Measurements from ENCODE around the gene SLC39A8. TPM values are rescaled to one million over a fixed set of nuclear protein-coding genes. Genes with fewer than 3 reads are reported as not detected.
"Not testable (repeated sequence)": the region's sequence is repeated elsewhere in the genome, so short reads cannot be mapped to it uniquely, and the experiment has no call there.

The SLC39A8 gene
- polyA plus RNA-seq, 1 donor from 2014 or later, result 0.53 TPM

DNA sequence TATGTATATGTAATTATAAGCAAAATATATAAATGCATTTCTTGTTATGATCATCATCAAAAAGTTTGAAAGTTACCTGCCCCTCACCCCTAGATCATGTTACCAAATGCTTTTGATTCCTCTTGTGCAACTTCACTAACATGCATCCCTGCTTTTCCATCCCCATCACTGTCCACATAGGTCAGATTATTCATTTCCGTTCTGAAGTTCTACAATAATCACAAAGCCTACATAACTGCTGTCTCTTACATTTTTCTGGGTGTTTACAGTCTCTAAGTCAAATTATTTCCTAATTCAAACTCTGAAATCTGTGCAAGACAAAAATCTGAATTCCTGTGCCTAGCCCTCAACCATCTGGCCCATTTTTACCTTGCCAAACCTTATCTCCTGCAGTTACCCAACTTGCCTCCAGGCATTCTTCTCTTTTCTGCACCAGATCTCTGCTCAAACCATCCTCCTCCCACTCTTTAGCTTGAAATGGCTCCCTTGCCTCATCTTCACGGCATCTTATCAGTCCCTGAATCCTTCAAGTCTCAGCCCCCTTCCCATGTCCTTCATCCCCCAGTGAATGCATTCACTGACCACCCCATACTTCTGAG lies 42.4 kb upstream of the SLC39A8 start (continued):
- TF ChIP-seq EZH2 (IDR thresholded peaks at IDR 0.05; ENCODE audit: borderline replicate concordance, insufficient read depth, low read length, poor library complexity, severe bottlenecking) (no peak), EP300 (conservative IDR thresholded peaks at IDR 0.05; ENCODE audit: poor library complexity, severe bottlenecking) (no peak)

DNA sequence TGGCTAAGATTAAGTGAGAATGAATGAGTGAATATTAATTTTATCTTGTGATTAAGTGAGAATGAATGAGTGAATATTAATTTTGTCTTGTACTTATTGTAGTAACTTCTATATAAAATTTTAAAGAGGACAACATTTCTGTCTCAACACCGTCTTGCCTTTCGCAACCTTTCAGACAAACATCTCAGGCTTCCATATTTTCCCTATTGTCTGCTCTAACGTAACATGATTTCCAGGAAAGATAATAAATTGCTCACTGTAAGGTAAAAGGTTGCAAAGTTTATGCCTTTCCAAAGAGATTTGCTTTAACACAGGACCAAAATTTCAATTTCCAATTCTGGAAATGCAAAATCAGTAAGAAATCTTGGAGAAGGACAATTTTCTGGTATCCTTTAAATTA lies 41.7 kb upstream of the SLC39A8 start:
- H3K36me3 ChIP-seq (ENCODE audit: insufficient read depth, low read length), result no peaks in the 10 kb centered on the region
- no peaks in the 10 kb centered on the region for H3F3A ChIP-seq (ENCODE audit: insufficient read depth, low read length, poor library complexity, severe bottlenecking)
- no peak for TF ChIP-seq POLR2AphosphoS5 (IDR thresholded peaks at IDR 0.05)
- no peak for TF ChIP-seq EP300 (conservative IDR thresholded peaks at IDR 0.05; ENCODE audit: poor library complexity, severe bottlenecking)
- no peak for TF ChIP-seq MXI1 (conservative IDR thresholded peaks at IDR 0.05; ENCODE audit: poor library complexity, severe bottlenecking)
- no peak for TF ChIP-seq REST (IDR thresholded peaks at IDR 0.05; ENCODE audit: borderline replicate concordance)
- TF ChIP-seq CTCF (IDR thresholded peaks at IDR 0.05; ENCODE audit: poor library complexity, severe bottlenecking), result no peak
- no peak for TF ChIP-seq RAD21 (conservative IDR thresholded peaks at IDR 0.05)
- TF ChIP-seq EZH2 (IDR thresholded peaks at IDR 0.05; ENCODE audit: borderline replicate concordance, insufficient read depth, low read length, poor library complexity, severe bottlenecking), result no peak
- TF ChIP-seq SMC3 (conservative IDR thresholded peaks at IDR 0.05; ENCODE audit: poor library complexity), result no peak
- TF ChIP-seq TAF1 (IDR thresholded peaks at IDR 0.05; ENCODE audit: low read depth), result no peak
- H3K4me3 ChIP-seq (ENCODE audit: low read length), result no peak overlapping the region
- H3K79me2 ChIP-seq (replicated peaks; ENCODE audit: insufficient read depth, low read length), result no peaks in the 10 kb centered on the region
- H4K20me1 ChIP-seq (ENCODE audit: insufficient read depth), result no peaks in the 10 kb centered on the region
- H3K9me3 ChIP-seq (ENCODE audit: low read length), result no peaks in the 10 kb centered on the region
- H3K27ac ChIP-seq (ENCODE audit: low read length), result no peak overlapping the region
- no peak overlapping the region for H3K9ac ChIP-seq (ENCODE audit: low read length)
- H3K9me2 ChIP-seq (ENCODE audit: insufficient read depth, low read length), result no peaks in the 10 kb centered on the region
- no peak overlapping the region for H2AFZ ChIP-seq (ENCODE audit: low read depth, low read length)
- H3K27me3 ChIP-seq (ENCODE audit: insufficient read depth, low read depth, low read length), result no peaks in the 10 kb centered on the region
- no peak overlapping the region for H3K4me2 ChIP-seq (ENCODE audit: low read length)

GRCh38 chr4:102380253-102380652 lies 35.0 kb upstream of the SLC39A8 start:
- H3F3A ChIP-seq (ENCODE audit: insufficient read depth, low read length, poor library complexity, severe bottlenecking); H3K4me2 ChIP-seq (ENCODE audit: low read length); H3K27me3 ChIP-seq (ENCODE audit: insufficient read depth, low read depth, low read length); H3K9ac ChIP-seq (ENCODE audit: low read length); H3K27ac ChIP-seq (ENCODE audit: low read length); H3K4me3 ChIP-seq (ENCODE audit: low read length); H3K36me3 ChIP-seq (ENCODE audit: insufficient read depth, low read length); H2AFZ ChIP-seq (ENCODE audit: low read depth, low read length); H3K9me3 ChIP-seq (ENCODE audit: low read length); H3K79me2 ChIP-seq (replicated peaks; ENCODE audit: insufficient read depth, low read length); H4K20me1 ChIP-seq (ENCODE audit: insufficient read depth); H3K9me2 ChIP-seq (ENCODE audit: insufficient read depth, low read length): not testable (repeated sequence)

All from neural cell (in vitro differentiated cells).